Stimulated activated effector memory CD8-positive, alpha-beta T cell treated with anti-CD3 and anti-CD28 coated beads, Interleukin-12 subunit alpha, Interleukin-12 subunit beta, amount 100 ng/mL, for 72 hours (primary cell): ENCODE measurements around the gene ZNF511.

Experiments used
- ATAC-seq: fragments of 150-1000 bp; cut with Tn5 transposase; 2 replicates; pipeline ENCODE4 v1.10.0; 2021
- DNase-seq, 2 donors: peaks; one replicate each; pipeline ENCODE4 v3.0.0; 2021 to 2022; ENCODE audit warnings: low spot score in 2 of 2
- H3K27ac Mint-ChIP-seq: one replicate; pipeline ENCODE4 v1.8.0; 2022; ENCODE audit warnings: mild to moderate bottlenecking, mixed read lengths
- H3K36me3 Mint-ChIP-seq: one replicate; pipeline ENCODE4 v1.8.0; 2022; ENCODE audit warnings: mild to moderate bottlenecking, mixed read lengths
- H3K4me1 Mint-ChIP-seq: one replicate; pipeline ENCODE4 v1.8.0; 2022; ENCODE audit warnings: mixed read lengths
- H3K4me3 Mint-ChIP-seq: one replicate; pipeline ENCODE4 v1.8.0; 2022; ENCODE audit warnings: mild to moderate bottlenecking, mixed read lengths
- H3K9me3 Mint-ChIP-seq: one replicate; pipeline ENCODE4 v1.8.0; 2022; ENCODE audit warnings: mixed read lengths

Gene ZNF511

DNA sequence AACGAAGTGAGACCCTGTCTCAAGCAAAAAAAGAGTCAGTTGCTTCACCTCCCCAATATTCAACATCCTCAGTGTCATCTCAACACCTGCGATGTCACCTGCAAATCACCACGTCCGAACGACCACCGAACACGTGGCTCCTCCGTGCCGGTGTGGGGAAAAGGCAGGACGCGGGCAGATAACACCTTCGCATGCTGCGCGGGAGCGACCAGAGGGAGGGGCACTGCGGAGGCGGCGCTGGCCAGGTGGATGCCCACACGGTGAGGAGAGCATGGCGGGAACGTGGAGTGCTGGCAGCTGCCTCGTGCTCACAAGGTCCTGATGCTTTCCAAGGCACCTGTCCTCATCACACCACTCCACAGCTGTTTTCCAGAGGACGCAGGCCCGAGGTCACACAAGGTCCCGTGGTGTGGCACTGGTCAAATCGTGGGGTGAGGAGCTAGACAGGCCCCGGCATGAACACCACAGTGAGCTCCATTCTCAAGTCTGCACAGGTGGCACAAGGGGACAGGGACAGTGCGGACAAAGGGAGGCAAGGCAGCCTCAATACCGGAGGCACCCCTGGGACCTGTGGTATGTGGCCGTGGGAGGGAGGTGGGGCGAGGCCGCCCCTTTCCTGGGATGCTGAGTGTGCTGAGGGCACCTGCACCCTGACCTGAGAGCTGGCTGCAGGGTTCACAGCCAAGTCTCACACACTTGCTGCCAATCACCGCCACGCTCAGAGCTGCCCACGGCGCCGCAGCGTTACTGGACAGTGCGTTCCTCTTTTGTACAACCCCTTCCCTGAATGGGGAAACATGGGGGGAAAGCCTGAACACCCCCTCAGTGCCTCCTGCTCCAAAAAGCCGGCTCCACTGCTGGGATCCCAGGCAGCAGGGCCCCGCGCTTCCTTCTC is 13.0 kb upstream of the ZNF511 start:
- Mint-ChIP-seq H3K36me3 (peaks cover 88% of the 10 kb centered on the region), H3K4me3 (no peak overlapping the region), H3K4me1 (peaks cover 6% of the 10 kb centered on the region), H3K9me3 (no peaks in the 10 kb centered on the region), H3K27ac (no peak overlapping the region)
- no peak for DNase-seq
- peak; percentile 17 for ATAC-seq

GRCh38 chr10:133297504-133297903 is 11.2 kb upstream of the ZNF511 start:
- no peak overlapping the region for H3K4me3 Mint-ChIP-seq
- no peak for ATAC-seq
- peak overlapping the region; percentile 23 for H3K27ac Mint-ChIP-seq
- no peaks in the 10 kb centered on the region for H3K9me3 Mint-ChIP-seq
- H3K36me3 Mint-ChIP-seq = peaks cover 99% of the 10 kb centered on the region
- H3K4me1 Mint-ChIP-seq = peaks cover 6% of the 10 kb centered on the region
- no peak for DNase-seq

DNA sequence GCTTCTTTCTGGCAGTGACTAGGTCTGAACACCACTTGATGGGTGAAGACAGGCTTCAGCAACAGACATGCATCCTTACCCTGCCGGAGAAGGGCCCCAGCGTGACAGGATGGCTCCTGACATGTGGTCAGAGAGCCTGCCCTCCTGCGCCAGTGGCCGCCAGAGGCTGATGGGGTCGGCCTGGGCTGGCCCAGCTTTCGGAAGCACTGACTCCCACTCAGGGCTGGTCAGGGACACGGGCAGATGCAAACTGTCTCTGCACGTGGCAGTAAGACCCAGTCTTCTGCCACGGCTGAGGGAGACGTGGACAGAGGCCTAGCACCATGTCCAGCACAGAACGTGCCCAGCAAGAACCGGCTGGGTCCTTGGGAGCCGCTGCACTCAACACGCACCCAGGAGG is 10.2 kb upstream of the ZNF511 start:
- peaks cover 94% of the 10 kb centered on the region for H3K36me3 Mint-ChIP-seq
- H3K4me1 Mint-ChIP-seq = peaks cover 6% of the 10 kb centered on the region
- ATAC-seq = no peak

DNA sequence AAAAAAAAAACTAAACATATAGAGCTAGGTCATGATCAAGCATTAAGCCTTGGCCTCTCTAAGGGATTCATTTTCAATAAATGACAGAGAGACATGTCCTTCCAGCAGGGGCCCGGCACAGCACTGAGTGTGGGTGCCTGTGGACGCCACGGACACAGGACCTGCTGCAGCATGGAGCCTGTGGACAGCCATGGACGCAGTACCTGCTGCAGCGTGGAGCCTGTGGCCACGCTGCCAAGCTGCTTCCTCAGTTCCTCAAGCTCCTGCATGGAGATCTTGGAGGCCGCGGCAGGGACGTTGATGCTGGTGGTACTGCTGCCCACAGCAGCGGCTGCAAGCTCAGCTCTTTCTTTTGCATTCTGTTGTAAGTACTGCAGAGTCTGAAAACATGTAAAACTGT is 9.5 kb upstream of the ZNF511 start:
- ATAC-seq = no peak
- peaks cover 87% of the 10 kb centered on the region for H3K36me3 Mint-ChIP-seq

More for the DNA sequence above, 10.2 kb upstream of the ZNF511 start:
- DNase-seq = no peak
- Mint-ChIP-seq H3K27ac (no peak overlapping the region), H3K9me3 (no peaks in the 10 kb centered on the region), H3K4me3 (no peak overlapping the region)

DNA sequence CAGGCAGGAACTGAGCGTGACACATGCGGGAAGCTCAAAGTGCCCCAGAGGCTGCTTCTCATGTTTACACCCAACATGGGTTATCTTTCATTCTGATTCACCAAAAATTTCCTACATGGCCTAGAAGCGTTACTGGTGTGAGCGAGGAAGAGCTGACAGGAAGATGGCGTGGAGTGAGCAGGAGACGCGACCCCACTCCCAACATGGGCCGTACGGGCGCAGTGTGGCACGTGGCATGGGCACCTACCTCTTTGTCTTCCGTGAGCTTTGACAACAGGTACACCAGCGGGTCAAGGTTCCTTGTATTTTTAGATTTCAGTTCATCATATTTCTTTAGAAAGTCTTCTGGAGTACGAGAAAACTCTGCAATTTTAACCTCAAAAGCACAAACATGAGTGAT is 9.0 kb upstream of the ZNF511 start:
- H3K36me3 Mint-ChIP-seq = peaks cover 82% of the 10 kb centered on the region

More for the DNA sequence above, 9.5 kb upstream of the ZNF511 start:
- Mint-ChIP-seq H3K4me1 (peaks cover 6% of the 10 kb centered on the region), H3K27ac (no peak overlapping the region), H3K4me3 (no peak overlapping the region), H3K9me3 (no peaks in the 10 kb centered on the region)
- no peak for DNase-seq

DNA sequence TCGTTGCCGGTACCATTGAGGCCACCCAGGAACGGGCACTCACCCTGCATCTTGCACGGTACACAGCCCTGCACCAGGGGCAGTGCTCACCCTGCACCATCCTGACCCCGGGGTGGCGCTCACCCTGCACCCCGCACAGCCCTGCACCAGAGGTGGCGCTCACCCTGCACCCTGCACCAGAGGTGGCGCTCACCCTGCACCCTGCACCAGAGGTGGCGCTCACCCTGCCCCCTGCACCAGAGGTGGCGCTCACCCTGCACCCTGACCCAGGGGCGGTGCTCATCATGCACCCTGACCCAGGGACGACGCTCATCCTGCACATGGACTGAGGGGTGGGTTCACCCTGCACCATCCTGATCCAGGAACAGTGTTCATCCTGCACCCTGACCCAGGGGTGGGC is 6.5 kb upstream of the ZNF511 start:
- Mint-ChIP-seq H3K9me3 (no peaks in the 10 kb centered on the region), H3K4me1 (peaks cover 25% of the 10 kb centered on the region), H3K27ac (no peak overlapping the region), H3K36me3 (peaks cover 57% of the 10 kb centered on the region), H3K4me3 (no peak overlapping the region)
- ATAC-seq (no peak), DNase-seq (no peak)

More for the DNA sequence above, 9.0 kb upstream of the ZNF511 start:
- ATAC-seq = no peak
- peaks cover 6% of the 10 kb centered on the region for H3K4me1 Mint-ChIP-seq
- H3K4me3 Mint-ChIP-seq = no peak overlapping the region
- H3K9me3 Mint-ChIP-seq = no peaks in the 10 kb centered on the region
- no peak for DNase-seq
- no peak overlapping the region for H3K27ac Mint-ChIP-seq

- H3K4me1 Mint-ChIP-seq = peaks cover 30% of the 10 kb centered on the region
- no peak overlapping the region for H3K4me3 Mint-ChIP-seq
- no peak overlapping the region for H3K27ac Mint-ChIP-seq
- ATAC-seq (no peak), DNase-seq (no peak)
- H3K9me3 Mint-ChIP-seq = no peaks in the 10 kb centered on the region
- peaks cover 56% of the 10 kb centered on the region for H3K36me3 Mint-ChIP-seq
These were observed 5.5 kb upstream of the ZNF511 start for GRCh38 chr10:133303206-133303605.

- no peak overlapping the region for H3K27ac Mint-ChIP-seq
- DNase-seq (no peak), ATAC-seq (no peak)
- no peak overlapping the region for H3K4me3 Mint-ChIP-seq
- peaks cover 31% of the 10 kb centered on the region for H3K4me1 Mint-ChIP-seq
- no peaks in the 10 kb centered on the region for H3K9me3 Mint-ChIP-seq
- H3K36me3 Mint-ChIP-seq = peaks cover 43% of the 10 kb centered on the region
These were observed 2.6 kb upstream of the ZNF511 start for GRCh38 chr10:133306097-133306476.

GRCh38 chr10:133306941-133307379 is 1.8 kb upstream of the ZNF511 start:
- DNase-seq (no peak), ATAC-seq (no peak)
- H3K36me3 Mint-ChIP-seq = peaks cover 43% of the 10 kb centered on the region
- H3K9me3 Mint-ChIP-seq = no peaks in the 10 kb centered on the region
- peak overlapping the region; percentile 93 for H3K4me3 Mint-ChIP-seq
- peaks cover 31% of the 10 kb centered on the region for H3K4me1 Mint-ChIP-seq
- H3K27ac Mint-ChIP-seq = peak overlapping the region; percentile 97

DNA sequence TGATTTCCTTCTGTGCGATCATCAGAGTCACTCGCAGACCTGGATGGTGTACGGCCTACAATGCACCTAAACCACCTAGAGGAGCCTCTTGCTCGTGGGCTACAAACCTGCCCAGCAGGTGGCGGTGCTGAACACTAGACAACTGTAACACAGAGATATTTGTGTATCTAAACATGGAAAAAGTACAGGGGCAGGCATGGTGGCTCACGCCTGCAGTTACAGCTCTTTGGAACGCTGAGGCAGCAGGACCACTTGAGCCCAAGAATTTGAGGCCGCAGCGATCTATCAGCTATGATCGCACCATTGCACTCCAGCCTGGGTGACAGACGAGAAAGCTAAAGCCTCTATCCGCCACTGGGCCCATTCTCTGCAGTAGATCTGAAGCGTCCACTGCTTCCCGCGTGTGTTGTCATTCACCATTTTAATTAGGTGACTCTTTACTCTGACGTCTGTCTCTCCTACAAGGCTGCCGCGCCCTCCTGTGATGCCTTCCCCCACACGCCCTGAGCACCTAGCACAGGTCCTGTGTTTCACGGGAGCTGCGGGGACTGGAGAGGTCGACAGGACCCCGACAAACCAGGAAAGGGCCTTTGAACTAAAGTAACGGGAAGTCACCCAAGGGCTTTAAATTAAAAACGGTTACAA is 816 bp upstream of the ZNF511 start:
- Mint-ChIP-seq H3K27ac (peak overlapping the region; percentile 97), H3K36me3 (peaks cover 43% of the 10 kb centered on the region), H3K9me3 (no peaks in the 10 kb centered on the region), H3K4me3 (peak overlapping the region; percentile 93), H3K4me1 (peaks cover 31% of the 10 kb centered on the region)
- ATAC-seq = peak; percentile 66
- peak; percentile 68 to 87 for DNase-seq

DNA sequence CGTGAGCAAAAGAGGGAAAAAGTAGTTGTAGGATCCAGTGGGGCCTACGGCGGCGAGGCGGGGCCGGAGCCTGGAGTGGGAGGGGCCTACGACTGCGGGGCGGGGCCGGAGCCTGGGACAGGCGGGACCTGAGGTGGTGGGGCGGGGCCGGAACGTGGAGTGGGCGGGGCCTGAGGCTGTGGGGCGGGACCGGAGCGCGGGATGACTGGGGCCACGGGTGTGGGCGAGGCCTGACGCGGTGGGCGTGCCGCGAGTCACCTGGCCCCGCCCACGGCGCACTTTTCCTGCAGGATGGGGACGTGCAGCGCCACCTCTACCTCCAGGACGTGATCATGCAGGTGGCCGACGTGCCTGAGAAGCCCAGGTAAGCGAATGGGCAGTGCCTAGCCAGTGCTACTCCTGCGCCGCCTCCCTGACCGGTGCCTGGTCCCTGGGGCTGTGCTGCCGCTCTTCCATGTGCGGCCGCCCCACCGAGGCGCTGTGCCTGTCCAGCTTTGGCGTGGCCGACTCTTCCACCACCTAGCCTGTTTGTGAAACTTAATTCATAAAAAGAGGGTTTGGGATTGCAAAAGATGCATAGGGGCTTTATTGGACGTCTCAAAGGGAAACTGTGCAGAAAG is 496 bp downstream of the ZNF511 start:
- Mint-ChIP-seq H3K4me3 (peak overlapping the region; percentile 93), H3K27ac (peak overlapping the region; percentile 97), H3K9me3 (no peaks in the 10 kb centered on the region), H3K4me1 (peaks cover 35% of the 10 kb centered on the region), H3K36me3 (peaks cover 46% of the 10 kb centered on the region)
- DNase-seq (peak; percentile 88 to 98), ATAC-seq (peak; percentile 82)

GRCh38 chr10:133309720-133310398 is 1.1 kb downstream of the ZNF511 start:
- Mint-ChIP-seq H3K4me1 (peaks cover 39% of the 10 kb centered on the region), H3K27ac (no peak overlapping the region), H3K36me3 (peaks cover 52% of the 10 kb centered on the region), H3K9me3 (no peaks in the 10 kb centered on the region), H3K4me3 (peak overlapping the region; percentile 93)
- ATAC-seq = no peak
- no peak for DNase-seq

- ATAC-seq (no peak), DNase-seq (no peak)
- H3K36me3 Mint-ChIP-seq = peaks cover 52% of the 10 kb centered on the region
- peak overlapping the region; percentile 93 for H3K4me3 Mint-ChIP-seq
- H3K9me3 Mint-ChIP-seq = no peaks in the 10 kb centered on the region
- no peak overlapping the region for H3K27ac Mint-ChIP-seq
- H3K4me1 Mint-ChIP-seq = peaks cover 34% of the 10 kb centered on the region
These were observed 1.7 kb downstream of the ZNF511 start for GRCh38 chr10:133310399-133310755.

GRCh38 chr10:133310789-133311188 is 2.1 kb downstream of the ZNF511 start:
- Mint-ChIP-seq H3K4me1 (peaks cover 30% of the 10 kb centered on the region), H3K9me3 (no peaks in the 10 kb centered on the region), H3K4me3 (no peak overlapping the region), H3K27ac (no peak overlapping the region), H3K36me3 (peaks cover 52% of the 10 kb centered on the region)
- no peak for ATAC-seq
- no peak for DNase-seq

GRCh38 chr10:133311570-133311969 is 2.9 kb downstream of the ZNF511 start:
- Mint-ChIP-seq H3K4me3 (no peak overlapping the region), H3K9me3 (no peaks in the 10 kb centered on the region), H3K36me3 (peaks cover 52% of the 10 kb centered on the region), H3K27ac (no peak overlapping the region), H3K4me1 (peaks cover 28% of the 10 kb centered on the region)
- DNase-seq (no peak), ATAC-seq (no peak)
